Measurements from ENCODE around the gene AP2A1.

AP2A1 gene

DNA sequence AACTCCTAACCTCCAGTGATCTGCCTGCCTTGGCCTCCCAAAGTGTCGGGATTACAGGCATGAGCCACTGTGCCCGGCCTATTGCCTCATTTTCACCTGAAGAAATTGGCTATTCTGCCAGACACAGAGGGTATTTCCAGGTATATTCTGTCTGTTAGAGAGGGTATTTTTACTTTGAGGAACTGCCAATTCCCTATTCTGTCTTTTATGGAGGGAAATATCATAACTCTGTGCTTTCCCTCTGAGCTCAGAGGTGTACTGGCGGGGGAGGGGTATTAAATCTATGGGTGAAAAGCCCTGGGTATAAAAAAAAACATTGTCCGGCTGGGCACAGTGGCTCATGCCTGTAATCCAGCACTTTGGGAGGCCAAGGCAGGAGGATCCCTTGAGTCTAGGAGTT lies 28.5 kb upstream of the AP2A1 start:
- DNase-seq: no peak
- H3K4me3 Mint-ChIP-seq: no peak overlapping the region
- H3K36me3 Mint-ChIP-seq (ENCODE audit: low read depth): no peaks in the 10 kb centered on the region
- no peaks in the 10 kb centered on the region for H3K9me3 Mint-ChIP-seq
- TF ChIP-seq, protein P1, sequence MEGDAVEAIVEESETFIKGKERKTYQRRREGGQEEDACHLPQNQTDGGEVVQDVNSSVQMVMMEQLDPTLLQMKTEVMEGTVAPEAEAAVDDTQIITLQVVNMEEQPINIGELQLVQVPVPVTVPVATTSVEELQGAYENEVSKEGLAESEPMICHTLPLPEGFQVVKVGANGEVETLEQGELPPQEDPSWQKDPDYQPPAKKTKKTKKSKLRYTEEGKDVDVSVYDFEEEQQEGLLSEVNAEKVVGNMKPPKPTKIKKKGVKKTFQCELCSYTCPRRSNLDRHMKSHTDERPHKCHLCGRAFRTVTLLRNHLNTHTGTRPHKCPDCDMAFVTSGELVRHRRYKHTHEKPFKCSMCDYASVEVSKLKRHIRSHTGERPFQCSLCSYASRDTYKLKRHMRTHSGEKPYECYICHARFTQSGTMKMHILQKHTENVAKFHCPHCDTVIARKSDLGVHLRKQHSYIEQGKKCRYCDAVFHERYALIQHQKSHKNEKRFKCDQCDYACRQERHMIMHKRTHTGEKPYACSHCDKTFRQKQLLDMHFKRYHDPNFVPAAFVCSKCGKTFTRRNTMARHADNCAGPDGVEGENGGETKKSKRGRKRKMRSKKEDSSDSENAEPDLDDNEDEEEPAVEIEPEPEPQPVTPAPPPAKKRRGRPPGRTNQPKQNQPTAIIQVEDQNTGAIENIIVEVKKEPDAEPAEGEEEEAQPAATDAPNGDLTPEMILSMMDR (IDR thresholded peaks at IDR 0.05): no peak
- peaks cover 15% of the 10 kb centered on the region for H3K4me1 Mint-ChIP-seq
- no peaks in the 10 kb centered on the region for H3K27me3 Mint-ChIP-seq (ENCODE audit: low read depth, poor library complexity)
- H3K27ac Mint-ChIP-seq: no peak overlapping the region

DNA sequence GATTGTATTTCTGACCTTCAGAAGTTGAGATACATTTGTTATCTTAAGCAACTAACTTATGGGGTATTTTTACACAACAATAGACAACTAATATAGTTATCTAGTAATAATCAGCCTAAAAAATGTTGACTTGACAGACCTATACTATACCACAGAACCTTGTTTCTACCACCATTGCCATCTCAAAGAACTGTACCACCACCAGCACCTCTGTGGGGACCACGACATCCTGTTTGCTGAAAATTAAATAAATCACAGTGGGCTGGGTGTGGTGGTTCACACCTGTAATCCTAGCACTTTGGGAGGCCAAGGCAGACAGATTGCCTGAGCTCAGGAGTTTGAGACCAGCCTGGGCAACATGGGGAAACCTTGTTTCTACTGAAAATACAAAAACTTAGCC lies 27.7 kb upstream of the AP2A1 start:
- TF ChIP-seq, protein P1 (IDR thresholded peaks at IDR 0.05): no peak
- no peaks in the 10 kb centered on the region for H3K9me3 Mint-ChIP-seq
- no peaks in the 10 kb centered on the region for H3K27me3 Mint-ChIP-seq (ENCODE audit: low read depth, poor library complexity)
- H3K4me3 Mint-ChIP-seq: no peak overlapping the region
- peaks cover 15% of the 10 kb centered on the region for H3K4me1 Mint-ChIP-seq
- no peak overlapping the region for H3K27ac Mint-ChIP-seq
- no peak for DNase-seq
- no peaks in the 10 kb centered on the region for H3K36me3 Mint-ChIP-seq (ENCODE audit: low read depth)

DNA sequence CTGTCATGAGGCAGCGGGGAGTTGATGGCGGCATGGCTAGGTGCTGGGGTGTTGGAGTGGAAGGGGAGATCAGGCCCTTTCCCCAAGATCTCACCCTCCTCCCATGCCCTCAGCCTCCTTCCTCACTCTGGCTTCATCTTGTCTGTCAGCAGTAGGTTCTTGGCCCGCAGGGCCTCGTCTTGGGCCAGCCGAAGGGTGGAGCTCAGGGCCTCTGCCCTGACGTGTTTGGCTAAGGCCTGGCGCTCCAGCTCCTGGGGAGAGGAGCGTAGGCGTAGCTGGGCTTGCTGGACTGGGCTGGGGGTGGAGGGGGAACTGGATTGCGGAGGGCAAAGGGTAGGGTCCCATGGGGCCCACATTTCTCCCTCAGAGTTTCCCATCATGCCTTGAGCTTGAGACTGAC lies 26.9 kb upstream of the AP2A1 start:
- H3K27ac Mint-ChIP-seq: no peak overlapping the region
- DNase-seq: no peak
- H3K9me3 Mint-ChIP-seq: peaks cover 3% of the 10 kb centered on the region
- H3K27me3 Mint-ChIP-seq (ENCODE audit: low read depth, poor library complexity): no peaks in the 10 kb centered on the region
- H3K36me3 Mint-ChIP-seq (ENCODE audit: low read depth): no peaks in the 10 kb centered on the region
- TF ChIP-seq, protein P1 (IDR thresholded peaks at IDR 0.05): no peak
- H3K4me3 Mint-ChIP-seq: no peak overlapping the region
- H3K4me1 Mint-ChIP-seq: peaks cover 15% of the 10 kb centered on the region

DNA sequence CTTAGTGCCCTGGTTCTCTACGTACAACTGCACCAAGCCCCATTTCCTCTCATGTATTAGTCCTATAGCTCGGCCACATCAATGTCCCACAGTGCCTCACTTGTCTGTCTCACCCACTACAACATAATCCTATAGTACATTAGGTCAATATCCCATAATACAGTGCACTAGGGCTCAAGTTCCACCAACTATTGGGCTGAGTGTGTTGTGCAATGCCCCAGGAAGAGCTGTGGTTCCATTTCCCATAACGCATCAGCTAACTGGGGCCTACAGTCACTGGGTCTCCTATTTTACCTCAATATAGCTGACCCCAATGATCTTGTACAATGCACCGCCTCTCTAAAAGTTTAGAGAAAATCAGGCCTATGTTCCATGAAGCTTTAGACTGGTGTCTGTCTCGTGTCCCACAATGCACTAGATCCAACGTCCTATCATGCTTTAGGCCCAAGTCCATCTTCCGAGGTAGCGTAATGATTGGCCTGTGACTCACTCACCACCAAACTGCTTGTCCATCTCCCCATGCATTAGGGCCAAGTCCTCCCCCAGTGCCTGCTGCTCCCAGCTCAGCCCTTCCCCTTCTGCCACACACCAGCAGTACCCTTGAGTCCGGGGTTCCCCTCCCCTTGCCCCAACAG lies 25.5 kb upstream of the AP2A1 start:
- H3K36me3 Mint-ChIP-seq (ENCODE audit: low read depth): no peaks in the 10 kb centered on the region
- no peak overlapping the region for H3K4me3 Mint-ChIP-seq
- no peaks in the 10 kb centered on the region for H3K27me3 Mint-ChIP-seq (ENCODE audit: low read depth, poor library complexity)
- DNase-seq: no peak
- TF ChIP-seq, protein P1 (IDR thresholded peaks at IDR 0.05): no peak
- H3K27ac Mint-ChIP-seq: peak overlapping the region; percentile 96
- H3K4me1 Mint-ChIP-seq: peaks cover 15% of the 10 kb centered on the region
- peaks cover 9% of the 10 kb centered on the region for H3K9me3 Mint-ChIP-seq

DNA sequence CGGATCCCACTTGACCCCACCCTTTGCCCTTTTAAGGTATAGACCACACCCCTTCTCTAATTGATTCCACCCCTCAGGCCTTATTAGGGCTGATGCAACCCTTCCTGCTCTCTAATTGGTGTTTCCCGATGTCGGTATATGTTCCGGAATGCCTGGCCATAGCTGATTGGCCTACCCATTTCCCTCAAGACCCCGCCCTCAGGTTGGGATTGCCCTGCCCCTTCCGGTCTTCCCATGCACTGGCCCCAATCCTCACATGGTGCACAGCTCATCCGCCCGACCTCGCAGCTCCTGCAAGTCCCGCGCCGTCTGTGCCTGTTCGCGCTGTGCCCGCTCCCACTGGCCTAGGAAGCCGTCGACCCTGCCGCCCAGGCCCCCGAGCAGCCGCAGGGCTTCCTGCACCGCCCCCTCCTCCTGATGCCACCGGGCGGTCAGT lies 21.8 kb upstream of the AP2A1 start:
- Mint-ChIP-seq H3K4me1 (peaks cover 15% of the 10 kb centered on the region), H3K36me3 (ENCODE audit: low read depth) (no peaks in the 10 kb centered on the region), H3K4me3 (no peak overlapping the region), H3K27me3 (ENCODE audit: low read depth, poor library complexity) (peaks cover 10% of the 10 kb centered on the region), H3K27ac (no peak overlapping the region), H3K9me3 (peaks cover 19% of the 10 kb centered on the region)
- TF ChIP-seq, protein P1 (IDR thresholded peaks at IDR 0.05): no peak
- DNase-seq: no peak

Data from nephron progenitor cell (in vitro differentiated cells).